Endothelial cell of umbilical vein (primary cell): ENCODE measurements around the gene RFPL1. TPM values are rescaled to one million over a fixed set of nuclear protein-coding genes. Genes with fewer than 3 reads are reported as not detected.

ENCODE experiments used
- BruUV-seq: library from RNA; stranded (reverse); fragments of 400-500 nt; replicated peaks from 2 replicates; lab custom pipeline; 2021; lab: Mats Ljungman, UMichigan
- CTCF ChIA-PET: fragments of 300-600, 350-600 bp; sonication (Branson Sonifier 250); formaldehyde crosslinking; loops from one replicate; lab custom pipeline; 2021; ENCODE audit warnings: antibody characterized with exemption, inconsistent platforms; lab: Charles Lee
- POLR2A ChIA-PET: fragments of 300-600, 350-600 bp; sonication (Branson Sonifier 250); formaldehyde crosslinking; loops from one replicate; lab custom pipeline; 2021; ENCODE audit warnings: antibody characterized with exemption, inconsistent platforms; lab: Charles Lee
- DNase-seq: peaks from one replicate; pipeline ENCODE4 v3.0.0-alpha.2; 2011; ENCODE audit warnings: low read depth, low spot score
- FAIRE-seq: peaks from 2 replicates; lab custom pipeline; 2011; peaks lifted over from hg19 to GRCh38; lab: Jason Lieb, UNC
- H2AFZ ChIP-seq: 2 replicates; pipeline ENCODE4 v1.6.0; 2012; ENCODE audit warnings: low read depth, low read length, control low read depth, inconsistent platforms
- H3K27ac ChIP-seq: 2 replicates; pipeline ENCODE4 v1.5.1; 2011; ENCODE audit warnings: low read depth, mild to moderate bottlenecking, control low read depth, low read length, moderate library complexity; ENCODE audit not compliant: insufficient read depth
- H3K27me3 ChIP-seq, 2 experiments: 2 replicates each; pipeline versions ENCODE4 v1.6.0 to v1.6.1; 2011; ENCODE audit warnings: low read length in 2 of 2, mixed read lengths in 1 of 2; ENCODE audit not compliant: control insufficient read depth in 2 of 2, insufficient read depth in 2 of 2
- H3K36me3 ChIP-seq, 2 experiments: 2 replicates in 1 of 2; 3 replicates in 1 of 2; pipeline ENCODE4 v1.5.1; 2011; ENCODE audit warnings: low read length in 2 of 2, mild to moderate bottlenecking in 1 of 2, moderate library complexity in 1 of 2; ENCODE audit not compliant: control insufficient read depth in 2 of 2, insufficient read depth in 2 of 2; ENCODE audit errors: extremely low read depth in 1 of 2
- H3K4me1 ChIP-seq: 3 replicates; pipeline ENCODE4 v1.5.1; 2011; ENCODE audit warnings: mild to moderate bottlenecking, low read length; ENCODE audit not compliant: control insufficient read depth, insufficient read depth; ENCODE audit errors: extremely low read depth
- H3K4me2 ChIP-seq: 2 replicates; pipeline ENCODE4 v1.6.1; 2011; ENCODE audit warnings: low read length, control low read depth, mixed read lengths; ENCODE audit not compliant: insufficient read depth
- H3K4me3 ChIP-seq, 3 experiments: fragments of 200-600 bp in 1 of 3; sonication (generic), shearing (Covaris generic) in 1 of 3; replicated peaks in 1 of 3; 2 replicates each; pipeline ENCODE4 v1.5.1; 2011 to 2016; ENCODE audit warnings: control low read depth in 3 of 3, low read length in 3 of 3, mild to moderate bottlenecking in 2 of 3, inconsistent platforms in 1 of 3, low read depth in 1 of 3, moderate library complexity in 1 of 3; ENCODE audit not compliant: insufficient read depth in 1 of 3
- H3K79me2 ChIP-seq: 2 replicates; pipeline ENCODE4 v1.6.0; 2012; ENCODE audit warnings: low read length, inconsistent platforms; ENCODE audit not compliant: control insufficient read depth, insufficient read depth
- H3K9ac ChIP-seq: replicated peaks from 2 replicates; pipeline ENCODE3; 2011; ENCODE audit warnings: low read length, control low read depth; ENCODE audit not compliant: insufficient read depth; ENCODE audit errors: extremely low read depth
- H3K9me1 ChIP-seq: replicated peaks from 3 replicates; pipeline ENCODE4 v1.6.0; 2011; ENCODE audit warnings: mild to moderate bottlenecking, low read length; ENCODE audit not compliant: control insufficient read depth, insufficient read depth; ENCODE audit errors: extremely low read depth
- H3K9me3 ChIP-seq: replicated peaks from 2 replicates; pipeline ENCODE4 v1.5.1; 2012; ENCODE audit warnings: low read length, inconsistent platforms; ENCODE audit not compliant: control insufficient read depth, insufficient read depth
- H4K20me1 ChIP-seq: replicated peaks from 2 replicates; pipeline ENCODE3; 2011; ENCODE audit warnings: mild to moderate bottlenecking, low read length; ENCODE audit not compliant: control insufficient read depth, insufficient read depth; ENCODE audit errors: extremely low read depth
- FOS ChIP-seq: IDR thresholded peaks from 2 replicates; pipeline ENCODE4 v1.6.1; 2011; ENCODE audit warnings: mild to moderate bottlenecking, low read length, moderate library complexity, borderline replicate concordance; ENCODE audit not compliant: insufficient read depth
- JUN ChIP-seq: IDR thresholded peaks from 2 replicates; pipeline ENCODE4 v1.6.1; 2011; ENCODE audit warnings: borderline replicate concordance, low read depth; ENCODE audit not compliant: insufficient read length, insufficient read depth
- MYC ChIP-seq: IDR thresholded peaks from one replicate; pipeline ENCODE4 v1.6.1; 2011; ENCODE audit warnings: mild to moderate bottlenecking, low read depth, low read length
- dilution Hi-C: fragments of 300-500 bp; cut with MboI; formaldehyde crosslinking; loops from one replicate; pipeline ENCODE4 v1.15.0; 2019; ENCODE audit warnings: low sequenced_read_pairs; ENCODE audit not compliant: extremely low pct_ligation_motif_present
- intact Hi-C: fragments of 100-400 bp; cut with micrococcal nuclease; formaldehyde crosslinking; loops from one replicate; pipeline ENCODE4 v1.10.0; 2022
- polyA plus RNA-seq, 4 experiments: library from polyadenylated mRNA; depleted of rRNA in 3 of 4; stranded (reverse) in 3 of 4; unstranded in 1 of 4; fragments of >200 nt; gene quantifications; 2 replicates each; pipeline versions ENCODE4 v1.2.1 to v1.2.3, GENCODE V29; 2011 to 2012; ENCODE audit warnings: missing spikeins in 1 of 4
- total RNA-seq: library from RNA; stranded (reverse); gene quantifications from 2 replicates; pipeline ENCODE4 v1.2.3, GENCODE V29; 2021

The RFPL1 gene
- total and polyA plus RNA-seq, 2 donors (not counting 3 experiments of a cell fraction or from before 2014, with no cell fraction given), result not detected

DNA sequence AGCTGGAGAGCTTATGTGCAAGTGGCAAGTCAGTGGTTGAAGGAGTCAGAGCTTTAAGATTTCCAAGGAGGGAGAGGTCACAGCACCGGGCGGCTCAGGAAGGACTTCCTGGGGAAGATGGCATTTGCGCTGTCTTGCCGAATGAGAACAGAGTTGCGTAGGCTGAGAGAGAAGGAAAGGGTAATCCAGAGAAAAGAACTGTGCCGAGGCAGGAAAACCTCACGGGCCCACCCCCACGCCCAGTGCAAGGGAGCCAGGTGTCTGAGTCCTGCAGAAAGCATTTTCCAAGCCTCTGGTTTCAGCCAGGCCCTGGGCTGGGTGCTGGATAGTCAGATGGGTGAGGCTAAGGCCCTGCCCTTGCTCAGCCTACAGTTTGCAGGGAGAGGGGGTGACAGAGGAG, 46.8 kb upstream of the RFPL1 start:
- FAIRE-seq, result no peak
- intact Hi-C loops, result no loop called here
- no peak for DNase-seq
- TF ChIP-seq JUN, result no peak
- CTCF ChIA-PET, result interaction anchor here (1.5 kb wide), 1 partner anchor 28 kb away, joined by 3 read pairs; no protein-coding TSS in a partner anchor
- dilution Hi-C loops, result no loop called here
- no TSS peak for BruUV-seq
- POLR2A ChIA-PET, result no interaction called here
- H3K27me3 ChIP-seq, result no peaks in the 10 kb centered on the region
- no peaks in the 10 kb centered on the region for H3K36me3 ChIP-seq
- H3K9me1 ChIP-seq, result no peaks in the 10 kb centered on the region
- no peaks in the 10 kb centered on the region for H3K9me3 ChIP-seq
- no peak overlapping the region for H3K9ac ChIP-seq
- H4K20me1 ChIP-seq, result no peaks in the 10 kb centered on the region
- H3K4me2 ChIP-seq, result no peak overlapping the region
- H3K27ac ChIP-seq, result no peak overlapping the region
- no peak overlapping the region for H3K4me3 ChIP-seq
- H3K79me2 ChIP-seq, result peaks cover 11% of the 10 kb centered on the region
- no peak overlapping the region for H2AFZ ChIP-seq
- peaks cover 13% of the 10 kb centered on the region for H3K4me1 ChIP-seq

DNA sequence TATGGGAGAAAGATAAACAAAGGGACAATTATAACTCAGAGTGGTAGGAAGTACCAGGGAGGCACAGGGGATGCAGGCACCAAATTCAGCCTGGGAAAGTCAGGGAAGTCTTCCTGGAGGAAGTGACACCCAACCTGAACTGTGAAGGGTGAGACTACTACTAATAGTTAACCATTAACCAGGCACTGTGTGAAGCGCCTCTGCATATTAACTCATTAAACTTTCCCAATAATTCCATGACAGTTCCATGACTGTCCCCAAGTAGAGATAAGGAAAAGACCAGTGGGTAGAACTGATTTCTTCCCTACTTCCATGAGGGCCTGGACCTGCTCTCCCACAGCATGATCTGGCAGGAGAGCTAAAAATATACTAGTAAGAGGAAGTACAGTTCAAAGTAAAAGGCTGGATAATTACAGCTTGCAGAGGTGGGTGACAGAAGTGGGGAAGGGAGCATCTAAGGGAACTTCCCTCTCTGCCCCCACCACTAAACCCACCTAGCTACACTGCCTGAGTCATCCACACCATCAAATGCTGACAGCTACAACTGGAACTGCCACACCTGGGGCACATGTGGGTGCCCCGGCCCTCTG, 45.3 kb upstream of the RFPL1 start:
- Histone ChIP-seq H3K36me3 (no peaks in the 10 kb centered on the region), H3K4me2 (no peak overlapping the region), H2AFZ (no peak overlapping the region), H3K9ac (no peak overlapping the region), H3K9me1 (no peaks in the 10 kb centered on the region), H3K27ac (no peak overlapping the region), H3K4me3 (no peak overlapping the region), H4K20me1 (no peaks in the 10 kb centered on the region), H3K4me1 (peaks cover 4% of the 10 kb centered on the region), H3K27me3 (no peaks in the 10 kb centered on the region), H3K79me2 (no peaks in the 10 kb centered on the region), H3K9me3 (no peaks in the 10 kb centered on the region)
- TF ChIP-seq FOS, result no peak
- TF ChIP-seq MYC, result no peak
- TF ChIP-seq JUN, result no peak
- no peak for DNase-seq
- dilution Hi-C loops (no loop called here), intact Hi-C loops (no loop called here)
- no TSS peak for BruUV-seq
- FAIRE-seq, result no peak
- CTCF ChIA-PET, result interaction anchor here (0.9 to 1.5 kb wide), 3 partner anchors 29 to 696 kb away, joined by 3 read pairs; no protein-coding TSS in a partner anchor
- POLR2A ChIA-PET, result no interaction called here
